Caco-2 (cell line): ENCODE data around the gene PPP1R36. TPM values are rescaled to one million over a fixed set of nuclear protein-coding genes. Genes with fewer than 3 reads are reported as not detected.

Source experiments
- BruUV-seq: library from RNA; stranded (reverse); fragments of 400-500 nt; replicated peaks from 2 replicates; lab custom pipeline; 2021; lab: Mats Ljungman, UMichigan
- CTCF ChIA-PET: fragments of 300-600 bp; sonication (Branson Sonifier 250); formaldehyde crosslinking; loops from one replicate; lab custom pipeline; 2022; ENCODE audit warnings: antibody characterized with exemption; lab: Charles Lee
- POLR2A ChIA-PET: fragments of 300-600 bp; sonication (Branson Sonifier 250); formaldehyde crosslinking; loops from one replicate; lab custom pipeline; 2022; ENCODE audit warnings: antibody characterized with exemption; lab: Charles Lee
- DNase-seq, 2 experiments: peaks; one replicate each; pipeline versions ENCODE4 v3.0.0 to v3.0.0-alpha.2; 2020 to 2022
- H3K27me3 ChIP-seq: replicated peaks from 2 replicates; pipeline ENCODE4 v1.6.0; 2011; ENCODE audit warnings: low read length; ENCODE audit not compliant: control insufficient read depth, insufficient read depth
- H3K36me3 ChIP-seq: 2 replicates; pipeline ENCODE4 v1.5.1; 2011; ENCODE audit warnings: low read length; ENCODE audit not compliant: control insufficient read depth, insufficient read depth
- H3K4me1 ChIP-seq: fragments of 250-450 bp; sonication (Bioruptor Pico); 2 replicates; pipeline ENCODE4 v1.5.1; 2020; ENCODE audit warnings: mild to moderate bottlenecking
- H3K4me3 ChIP-seq: 2 replicates; pipeline ENCODE4 v1.5.1; 2011; ENCODE audit warnings: low read depth, mild to moderate bottlenecking, control low read depth, low read length
- H3K9me3 ChIP-seq: fragments of 250-450 bp; sonication (Bioruptor Pico); 2 replicates; pipeline ENCODE4 v1.5.1; 2020; ENCODE audit warnings: mild to moderate bottlenecking, moderate library complexity
- H3K27ac Mint-ChIP-seq: one replicate; pipeline ENCODE4 v1.8.0; 2022; ENCODE audit warnings: mixed read lengths; ENCODE audit not compliant: unreplicated experiment
- H3K27me3 Mint-ChIP-seq: one replicate; pipeline ENCODE4 v1.8.0; 2022; ENCODE audit warnings: mixed read lengths; ENCODE audit not compliant: insufficient read depth, unreplicated experiment
- H3K36me3 Mint-ChIP-seq: one replicate; pipeline ENCODE4 v1.8.0; 2022; ENCODE audit warnings: mild to moderate bottlenecking, mixed read lengths; ENCODE audit not compliant: insufficient read depth, unreplicated experiment
- H3K4me1 Mint-ChIP-seq: one replicate; pipeline ENCODE4 v1.8.0; 2022; ENCODE audit warnings: low read depth, mixed read lengths; ENCODE audit not compliant: unreplicated experiment
- H3K4me3 Mint-ChIP-seq: one replicate; pipeline ENCODE4 v1.8.0; 2022; ENCODE audit warnings: mild to moderate bottlenecking, moderate library complexity, mixed read lengths; ENCODE audit not compliant: unreplicated experiment
- H3K9me3 Mint-ChIP-seq: one replicate; pipeline ENCODE4 v1.8.0; 2022; ENCODE audit warnings: mixed read lengths; ENCODE audit not compliant: unreplicated experiment
- intact Hi-C: fragments of 100-400 bp; cut with micrococcal nuclease; formaldehyde crosslinking; loops from one replicate; pipeline ENCODE4 v1.10.0; 2022; ENCODE audit not compliant: unreplicated experiment
- total RNA-seq: library from RNA; stranded (reverse); gene quantifications from 2 replicates; pipeline ENCODE4 v1.2.3, GENCODE V29; 2022
- TF ChIP-seq, protein P1 (sequence below), 2 experiments: fragments of 200-600 bp in 1 of 2; IDR thresholded peaks; 1 replicate in 1 of 2; 2 replicates in 1 of 2; pipeline versions ENCODE4 v1.5.1 to v1.8.0; 2011 to 2022; ENCODE audit warnings: antibody characterized with exemption in 1 of 2, control low read depth in 1 of 2, inconsistent platforms in 1 of 2, low read depth in 1 of 2, low read length in 1 of 2, mild to moderate bottlenecking in 1 of 2, moderate library complexity in 1 of 2; ENCODE audit not compliant: insufficient read depth in 1 of 2, severe bottlenecking in 1 of 2, unreplicated experiment in 1 of 2

The PPP1R36 gene
- total RNA-seq, 1 experiment from 2014 or later: 2.9 TPM

- ChIA-PET CTCF (interaction anchor here (0.5 to 1.6 kb wide), 10 partner anchors 14 to 224 kb away, joined by 3 to 9 read pairs (median 3); partner anchors contain the start of gene AKAP5), POLR2A (interaction anchor here (0.5 to 1.6 kb wide), 9 partner anchors 14 to 572 kb away, joined by 3 to 12 read pairs (median 3); no protein-coding TSS in a partner anchor)
- Histone ChIP-seq H3K4me1 (peaks cover 14% of the 10 kb centered on the region; the same call in 1 of the 2 replicates), H3K27me3 (no peaks in the 10 kb centered on the region), H3K4me3 (peak within 1 kb of the TSS; percentile 49), H3K9me3 (peaks cover 9% of the 10 kb centered on the region; the same call in 1 of the 2 replicates), H3K36me3 (no peaks in the 10 kb centered on the region)
- peak within 1 kb of the TSS; percentile 79 for H3K27ac Mint-ChIP-seq
- H3K4me1 Mint-ChIP-seq: peaks cover 16% of the 10 kb centered on the region
- BruUV-seq: TSS peak; percentile 42
- H3K36me3 Mint-ChIP-seq: peaks cover 12% of the 10 kb centered on the region
- TF ChIP-seq, protein P1, sequence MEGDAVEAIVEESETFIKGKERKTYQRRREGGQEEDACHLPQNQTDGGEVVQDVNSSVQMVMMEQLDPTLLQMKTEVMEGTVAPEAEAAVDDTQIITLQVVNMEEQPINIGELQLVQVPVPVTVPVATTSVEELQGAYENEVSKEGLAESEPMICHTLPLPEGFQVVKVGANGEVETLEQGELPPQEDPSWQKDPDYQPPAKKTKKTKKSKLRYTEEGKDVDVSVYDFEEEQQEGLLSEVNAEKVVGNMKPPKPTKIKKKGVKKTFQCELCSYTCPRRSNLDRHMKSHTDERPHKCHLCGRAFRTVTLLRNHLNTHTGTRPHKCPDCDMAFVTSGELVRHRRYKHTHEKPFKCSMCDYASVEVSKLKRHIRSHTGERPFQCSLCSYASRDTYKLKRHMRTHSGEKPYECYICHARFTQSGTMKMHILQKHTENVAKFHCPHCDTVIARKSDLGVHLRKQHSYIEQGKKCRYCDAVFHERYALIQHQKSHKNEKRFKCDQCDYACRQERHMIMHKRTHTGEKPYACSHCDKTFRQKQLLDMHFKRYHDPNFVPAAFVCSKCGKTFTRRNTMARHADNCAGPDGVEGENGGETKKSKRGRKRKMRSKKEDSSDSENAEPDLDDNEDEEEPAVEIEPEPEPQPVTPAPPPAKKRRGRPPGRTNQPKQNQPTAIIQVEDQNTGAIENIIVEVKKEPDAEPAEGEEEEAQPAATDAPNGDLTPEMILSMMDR (IDR thresholded peaks at IDR 0.05; ENCODE audit: insufficient read depth in 1 of 2, low read depth in 1 of 2, low read length in 1 of 2, severe bottlenecking in 1 of 2, unreplicated experiment in 1 of 2): peak; percentile 41 to 78
- H3K4me3 Mint-ChIP-seq: peak within 1 kb of the TSS; percentile 71
- no peaks in the 10 kb centered on the region for H3K27me3 Mint-ChIP-seq
- H3K9me3 Mint-ChIP-seq: no peaks in the 10 kb centered on the region
- intact Hi-C loops: loop anchor here (1.0 to 5.0 kb wide), 5 partner anchors 30 to 222 kb away; partner anchors contain the start of gene PLEKHG3
- DNase-seq: peak; percentile 98 to 99
Measured at GRCh38 chr14:64540208-64541202, 9.3 kb upstream of the PPP1R36 start, which contains the start of gene HSPA2. HSPA2 (plus strand) TSS chr14:64540741; CDS start chr14:64540850, 109 bp downstream.

DNA sequence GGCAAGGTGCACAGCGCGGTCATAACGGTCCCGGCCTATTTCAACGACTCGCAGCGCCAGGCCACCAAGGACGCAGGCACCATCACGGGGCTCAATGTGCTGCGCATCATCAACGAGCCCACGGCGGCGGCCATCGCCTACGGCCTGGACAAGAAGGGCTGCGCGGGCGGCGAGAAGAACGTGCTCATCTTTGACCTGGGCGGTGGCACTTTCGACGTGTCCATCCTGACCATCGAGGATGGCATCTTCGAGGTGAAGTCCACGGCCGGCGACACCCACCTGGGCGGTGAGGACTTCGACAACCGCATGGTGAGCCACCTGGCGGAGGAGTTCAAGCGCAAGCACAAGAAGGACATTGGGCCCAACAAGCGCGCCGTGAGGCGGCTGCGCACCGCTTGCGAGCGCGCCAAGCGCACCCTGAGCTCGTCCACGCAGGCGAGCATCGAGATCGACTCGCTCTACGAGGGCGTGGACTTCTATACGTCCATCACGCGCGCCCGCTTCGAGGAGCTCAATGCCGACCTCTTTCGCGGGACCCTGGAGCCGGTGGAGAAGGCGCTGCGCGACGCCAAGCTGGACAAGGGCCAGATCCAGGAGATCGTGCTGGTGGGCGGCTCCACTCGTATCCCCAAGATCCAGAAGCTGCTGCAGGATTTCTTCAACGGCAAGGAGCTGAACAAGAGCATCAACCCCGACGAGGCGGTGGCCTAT, 8.3 kb upstream of the PPP1R36 start:
- TF ChIP-seq, protein P1 (IDR thresholded peaks at IDR 0.05; ENCODE audit: insufficient read depth in 1 of 2, low read depth in 1 of 2, low read length in 1 of 2, severe bottlenecking in 1 of 2, unreplicated experiment in 1 of 2): no peak
- Mint-ChIP-seq H3K4me1 (peaks cover 16% of the 10 kb centered on the region), H3K36me3 (peaks cover 12% of the 10 kb centered on the region), H3K4me3 (no peak overlapping the region), H3K27me3 (no peaks in the 10 kb centered on the region), H3K27ac (no peak overlapping the region), H3K9me3 (no peaks in the 10 kb centered on the region)
- H3K9me3 ChIP-seq: peaks cover 9% of the 10 kb centered on the region; the same call in 1 of the 2 replicates
- ChIA-PET POLR2A (no interaction called here), CTCF (no interaction called here)
- intact Hi-C loops: loop anchor here (2.0 to 5.0 kb wide), 3 partner anchors 31 to 221 kb away; no protein-coding TSS in a partner anchor
- peaks cover 12% of the 10 kb centered on the region; the same call in 1 of the 2 replicates for H3K4me1 ChIP-seq
- DNase-seq: no peak
- no peaks in the 10 kb centered on the region for H3K27me3 ChIP-seq
- BruUV-seq: no TSS peak
- no peak overlapping the region for H3K4me3 ChIP-seq
- H3K36me3 ChIP-seq: no peaks in the 10 kb centered on the region
